ENCODE measurements around the gene DHRS4L2. TPM values are rescaled to one million over a fixed set of nuclear protein-coding genes. Genes with fewer than 3 reads are reported as not detected.

The DHRS4L2 gene
- total RNA-seq, 2 donors from 2014 or later: 13.5 to 22.1 TPM

Other genes with a start within 250 kb of the DHRS4L2 start
- gene DHRS4, start 35.2 kb upstream of the DHRS4L2 start, total RNA-seq: 10 to 100 TPM; 14.8 to 17.6 TPM
- gene CARMIL3, start 63.1 kb downstream of the DHRS4L2 start, total RNA-seq: 1 to 10 TPM; 2.1 to 6.7 TPM
- gene CPNE6, start 82.6 kb downstream of the DHRS4L2 start, total RNA-seq: under 1 TPM in 1 of 2 donors, not detected in 1; 0.14 TPM
- 10 to 100 TPM; 40.9 to 89.2 TPM for gene PCK2, start 105.4 kb downstream of the DHRS4L2 start, total RNA-seq
- 100 to 1,000 TPM in 1 of 2 donors, 10 to 100 TPM in 1; 66.7 to 146 TPM for gene DCAF11, start 125.8 kb downstream of the DHRS4L2 start, total RNA-seq
- gene NRL, start 126.0 kb downstream of the DHRS4L2 start, total RNA-seq: 1 to 10 TPM; 2.9 to 4.8 TPM
- gene FITM1, start 141.7 kb downstream of the DHRS4L2 start, total RNA-seq: 1 to 10 TPM in 1 of 2 donors, under 1 TPM in 1; 0.49 to 2.2 TPM
- gene PSME1, start 147.3 kb downstream of the DHRS4L2 start, total RNA-seq: 100 to 1,000 TPM; 355 to 401 TPM
- 10 to 100 TPM; 36.8 to 64.2 TPM for gene EMC9, start 152.7 kb downstream of the DHRS4L2 start, total RNA-seq
- 100 to 1,000 TPM; 452 to 507 TPM for gene PSME2, start 157.7 kb downstream of the DHRS4L2 start, total RNA-seq
- 10 to 100 TPM; 81.5 to 90.7 TPM for gene RNF31, start 158.6 kb downstream of the DHRS4L2 start, total RNA-seq
- 100 to 1,000 TPM; 183 to 227 TPM for gene IRF9, start 172.3 kb downstream of the DHRS4L2 start, total RNA-seq
- 10 to 100 TPM; 36.4 to 48.7 TPM for gene REC8, start 183.2 kb downstream of the DHRS4L2 start, total RNA-seq
- gene IPO4, start 199.9 kb downstream of the DHRS4L2 start, total RNA-seq: 10 to 100 TPM; 37.5 to 67.6 TPM
- gene TM9SF1, start 206.5 kb downstream of the DHRS4L2 start, total RNA-seq: 10 to 100 TPM; 24.6 to 29.3 TPM
- under 1 TPM; 0.27 to 0.41 TPM for gene TSSK4, start 216.8 kb downstream of the DHRS4L2 start, total RNA-seq
- 10 to 100 TPM; 69.2 to 74.2 TPM for gene CHMP4A, start 224.6 kb downstream of the DHRS4L2 start, total RNA-seq
- gene MDP1, start 227.1 kb downstream of the DHRS4L2 start, total RNA-seq: 1 to 10 TPM; 5.5 to 7.4 TPM
- gene NEDD8, start 243.4 kb downstream of the DHRS4L2 start, total RNA-seq: 100 to 1,000 TPM; 172 to 210 TPM
- gene GMPR2, start 244.0 kb downstream of the DHRS4L2 start, total RNA-seq: 100 to 1,000 TPM in 1 of 2 donors, 10 to 100 TPM in 1; 62.6 to 106 TPM

Measured in activated naive CD4-positive, alpha-beta T cell treated with anti-CD3 and anti-CD28 coated beads, Interleukin-2, amount 50 U/mL, for 72 hours (primary cell).